H1 (cell line): ENCODE measurements around the gene KTN1. TPM values are rescaled to one million over a fixed set of nuclear protein-coding genes. Genes with fewer than 3 reads are reported as not detected.

Experiments used
- ASH2L ChIP-seq: fragments of 200-600, 300-600 bp; sonication (generic); IDR thresholded peaks from one replicate; pipeline ENCODE4 v1.7.1; 2017; ENCODE audit warnings: low read length
- CBX5 ChIP-seq: fragments of 300-800, 300-1000 bp; sonication (generic); IDR thresholded peaks from 2 replicates; pipeline ENCODE4 v1.7.1; 2016; ENCODE audit warnings: antibody characterized with exemption, low read length, low read depth
- FOSL1 ChIP-seq: IDR thresholded peaks from 2 replicates; pipeline ENCODE4 v1.6.1; 2011; ENCODE audit warnings: mild to moderate bottlenecking, low read depth, low read length, moderate library complexity; ENCODE audit not compliant: insufficient read depth
- POLR2A ChIP-seq, 2 experiments: IDR thresholded peaks; 1 replicate in 1 of 2; 2 replicates in 1 of 2; pipeline ENCODE4 v1.6.1; 2011; ENCODE audit warnings: low read depth in 2 of 2, low read length in 2 of 2, mild to moderate bottlenecking in 2 of 2; ENCODE audit errors: control extremely low read depth in 1 of 2
- POU5F1 ChIP-seq: IDR thresholded peaks from 2 replicates; pipeline ENCODE4 v1.6.1; 2011; ENCODE audit warnings: low read depth, mild to moderate bottlenecking, low read length, moderate library complexity
- polyA plus RNA-seq, 7 experiments: library from polyadenylated mRNA; depleted of rRNA in 3 of 7; stranded (reverse) in 5 of 7; unstranded in 2 of 7; fragments of >200 nt in 5 of 7; fragments of 200-250 nt in 2 of 7; gene quantifications; 1 replicate in 5 of 7; 2 replicates in 1 of 7; 4 replicates in 1 of 7; pipeline versions ENCODE4 v1.2.1 to v1.2.3, GENCODE V29; 2011 to 2013; ENCODE audit warnings: missing spikeins in 2 of 7, mixed read lengths in 2 of 7
- total RNA-seq: library from RNA; stranded (reverse); fragmentation: NEBNext Ultra II Directional; extraction: Animal tissue kit (Norgen Biotek cat#: 25700); gene quantifications from 2 replicates; pipeline ENCODE4 v1.2.1, GENCODE V29; 2021

The KTN1 gene
- total and polyA plus RNA-seq, 2 of the 8 experiments (the other 6 are each of a cell fraction or from before 2014, with no cell fraction given) = 15.4 to 151 TPM

GRCh38 chr14:55585854-55586253 lies 5.8 kb downstream of the KTN1 start (continued):
- TF ChIP-seq CBX5 (no peak), POLR2A (IDR thresholded peaks at IDR 0.05; ENCODE audit: control extremely low read depth in 1 of 2, low read depth in 2 of 2, low read length in 2 of 2) (no peak), POU5F1 (no peak), FOSL1 (no peak), ASH2L (no peak)
